Uterus (tissue), 4 donors: Measurements from ENCODE around the gene MTG2. TPM values are rescaled to one million over a fixed set of nuclear protein-coding genes. Genes with fewer than 3 reads are reported as not detected.

Source experiments
- DNase-seq, 2 donors: peaks; one replicate each; pipeline ENCODE4 v3.0.0-alpha.2; 2019 to 2020
- H3K27ac ChIP-seq, 2 donors: fragments of 200-600 bp; sonication (generic); 1 replicate in 1 of 2; 2 replicates in 1 of 2; pipeline ENCODE4 v1.5.1; 2016 to 2018
- H3K27me3 ChIP-seq, 2 donors: fragments of 200-600 bp; sonication (generic); one replicate each; pipeline ENCODE4 v1.5.1; 2018 to 2019; ENCODE audit warnings: control low read depth in 1 of 2
- H3K36me3 ChIP-seq, 2 donors: fragments of 200-600 bp; sonication (generic); one replicate each; pipeline ENCODE4 v1.5.1; 2019; ENCODE audit warnings: control low read depth in 1 of 2
- H3K4me1 ChIP-seq, 2 donors: fragments of 200-600 bp; sonication (generic); one replicate each; pipeline ENCODE4 v1.5.1; 2018 to 2019; ENCODE audit warnings: control low read depth in 1 of 2
- H3K4me3 ChIP-seq, 2 donors: fragments of 200-600 bp; sonication (generic); 1 replicate in 1 of 2; 2 replicates in 1 of 2; pipeline ENCODE4 v1.5.1; 2018 to 2019; ENCODE audit warnings: mild to moderate bottlenecking in 1 of 2
- H3K9me3 ChIP-seq, 2 donors: fragments of 200-600 bp; sonication (generic); one replicate each; pipeline ENCODE4 v1.5.1; 2019; ENCODE audit warnings: control low read depth in 1 of 2
- CTCF ChIP-seq, 4 experiments: fragments of 200-600 bp in 2 of 4; fragments of 450-650 bp in 2 of 4; sonication (generic) in 2 of 4; IDR thresholded peaks; one replicate each; pipeline ENCODE4 v1.5.1; 2016 to 2019; ENCODE audit warnings: antibody characterized with exemption in 4 of 4, mild to moderate bottlenecking in 2 of 4, moderate library complexity in 1 of 4
- POLR2A ChIP-seq, 2 donors: fragments of 450-650 bp; IDR thresholded peaks; one replicate each; pipeline ENCODE4 v1.6.1; 2016; ENCODE audit warnings: antibody characterized with exemption in 2 of 2, mild to moderate bottlenecking in 1 of 2, moderate library complexity in 1 of 2
- intact Hi-C: fragments of 100-400 bp; cut with DNase I; formaldehyde crosslinking; loops from one replicate; pipeline ENCODE4 v1.15.1; 2023; ENCODE audit warnings: low total_unique reads
- total RNA-seq, 4 donors: library from RNA; depleted of rRNA in 3 of 4; stranded (reverse); fragments of >200 nt in 3 of 4; gene quantifications; one replicate each; pipeline versions ENCODE4 v1.1.0 to v1.2.4, GENCODE V29; 2014 to 2023
- donor health status: DM: yes; HTN: yes; CAD: no.

MTG2 gene
- total RNA-seq, result 10 to 100 TPM in 3 of 4 donors, under 1 TPM in 1; 0.59 to 38.5 (median 22.7) TPM

DNA sequence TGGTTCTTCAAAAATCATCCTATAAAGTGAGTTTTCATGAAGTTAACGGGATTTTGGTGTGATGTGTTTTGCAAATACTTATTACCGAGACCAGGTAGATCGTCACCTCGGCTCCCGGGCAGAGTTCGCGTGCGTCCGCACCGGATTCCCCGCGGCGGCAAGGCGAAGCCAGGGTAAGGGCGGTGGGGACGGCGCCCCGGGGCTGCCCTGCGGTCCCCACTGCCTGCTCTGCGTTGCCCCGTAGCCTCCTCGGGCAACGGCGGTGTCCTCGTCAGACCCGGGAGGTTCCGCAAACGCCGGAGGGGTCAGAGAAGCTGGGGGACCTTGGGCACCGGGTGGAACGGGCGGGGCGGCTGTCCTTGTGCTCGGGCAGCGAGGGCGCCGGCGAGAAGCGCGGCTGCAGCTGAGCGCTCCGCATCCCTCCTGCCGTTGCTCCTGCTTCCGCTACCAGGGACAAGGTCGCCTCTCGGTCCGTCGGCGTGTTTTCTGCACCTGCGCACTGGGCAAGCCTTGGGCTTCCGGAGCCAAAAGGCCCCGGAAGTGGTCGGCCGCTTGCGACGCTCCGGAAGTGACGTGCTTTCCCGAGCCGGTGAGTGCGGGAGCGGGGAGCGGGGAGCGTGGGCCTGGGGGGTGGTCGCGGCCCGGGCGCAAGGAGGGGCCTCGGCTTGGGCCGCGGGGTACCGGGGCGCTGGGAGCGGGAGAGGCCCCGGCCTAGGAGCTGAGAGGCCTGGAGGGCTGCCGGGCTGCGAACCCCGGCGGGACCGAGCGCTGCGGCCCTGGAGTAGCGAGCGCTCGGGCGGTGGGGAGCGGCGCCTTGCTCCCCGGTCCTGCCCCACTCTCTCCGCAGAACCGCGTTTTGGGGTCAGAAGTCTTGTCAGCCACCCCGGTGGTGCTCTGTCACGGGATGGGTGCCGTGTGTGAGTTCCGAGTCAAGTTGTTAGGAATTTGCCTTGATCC, at the start of gene MTG2:
MTG2 (plus strand) TSS at position 560 of the 957 bp plus-strand sequence. CDS start 10,393 bp downstream, outside the sequence.
- Histone ChIP-seq H3K36me3 (no peaks in the 10 kb centered on the region), H3K4me1 (peaks cover 0 to 7% of the 10 kb centered on the region in 2 donors), H3K4me3 (peak within 1 kb of the TSS; percentile 86 to 95), H3K9me3 (no peaks in the 10 kb centered on the region), H3K27me3 (no peaks in the 10 kb centered on the region), H3K27ac (peak within 1 kb of the TSS; percentile 89 to 90)
- DNase-seq, result peak; percentile 93
- intact Hi-C loops, result no loop called here
- TF ChIP-seq CTCF (IDR thresholded peaks at IDR 0.05), result peak in 1 of 4 experiments; percentile 36
- peak; percentile 49 to 82 for TF ChIP-seq POLR2A (IDR thresholded peaks at IDR 0.05)

- TF ChIP-seq POLR2A (IDR thresholded peaks at IDR 0.05), result no peak
- no peak for TF ChIP-seq CTCF (IDR thresholded peaks at IDR 0.05)
Measured at GRCh38 chr20:62133051-62133845, 49.6 kb upstream of the MTG2 start.

GRCh38 chr20:62133864-62134263, 49.0 kb upstream of the MTG2 start:
- H3K9me3 ChIP-seq, result no peaks in the 10 kb centered on the region
- intact Hi-C loops, result no loop called here
- DNase-seq, result no peak
- TF ChIP-seq CTCF (IDR thresholded peaks at IDR 0.05) (no peak), POLR2A (IDR thresholded peaks at IDR 0.05) (no peak)
- no peaks in the 10 kb centered on the region for H3K36me3 ChIP-seq
- H3K4me3 ChIP-seq, result no peak overlapping the region
- no peaks in the 10 kb centered on the region for H3K27me3 ChIP-seq
- peak overlapping the region in 1 of 2 donors; percentile 30 for H3K27ac ChIP-seq
- no peaks in the 10 kb centered on the region for H3K4me1 ChIP-seq

More at GRCh38 chr20:62133051-62133845, 49.6 kb upstream of the MTG2 start:
- Histone ChIP-seq H3K27ac (peak overlapping the region; percentile 8 to 42), H3K9me3 (no peaks in the 10 kb centered on the region), H3K27me3 (no peaks in the 10 kb centered on the region), H3K4me3 (no peak overlapping the region), H3K4me1 (no peaks in the 10 kb centered on the region), H3K36me3 (no peaks in the 10 kb centered on the region)
- intact Hi-C loops, result no loop called here
- no peak for DNase-seq

DNA sequence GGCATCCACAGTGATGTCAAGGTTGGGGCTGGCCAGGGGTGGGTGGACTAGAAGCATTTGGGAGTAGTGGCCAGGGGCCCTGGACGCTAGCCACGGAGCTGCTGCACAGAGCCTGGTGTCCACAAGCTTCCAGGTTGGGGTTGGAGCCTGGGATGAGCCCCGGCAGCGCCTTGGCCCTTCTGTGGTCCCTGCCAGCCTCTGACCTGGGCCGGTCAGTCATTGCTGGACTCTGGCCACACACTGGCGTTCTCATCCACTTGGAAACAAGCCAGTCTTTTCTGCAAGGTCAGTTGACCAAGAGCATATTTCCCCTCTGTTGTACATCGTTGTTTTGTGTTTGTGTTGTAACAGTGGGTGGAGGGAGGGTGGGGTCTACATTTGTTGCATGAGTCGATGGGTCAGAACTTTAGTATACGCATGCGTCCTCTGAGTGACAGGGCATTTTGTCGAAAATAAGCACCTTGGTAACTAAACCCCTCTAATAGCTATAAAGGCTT, 48.0 kb upstream of the MTG2 start:
- Histone ChIP-seq H3K36me3 (no peaks in the 10 kb centered on the region), H3K9me3 (no peaks in the 10 kb centered on the region), H3K27ac (peak overlapping the region; percentile 20 to 30), H3K27me3 (no peaks in the 10 kb centered on the region), H3K4me1 (no peaks in the 10 kb centered on the region), H3K4me3 (no peak overlapping the region)
- DNase-seq, result peak; percentile 36 to 43
- no peak for TF ChIP-seq CTCF (IDR thresholded peaks at IDR 0.05)
- TF ChIP-seq POLR2A (IDR thresholded peaks at IDR 0.05), result no peak
- intact Hi-C loops, result no loop called here
